Right atrium auricular region (tissue), 2 donors: ENCODE data around the gene GMFB. TPM values are rescaled to one million over a fixed set of nuclear protein-coding genes. Genes with fewer than 3 reads are reported as not detected.

Source experiments
- DNase-seq: peaks from one replicate; pipeline ENCODE4 v3.0.0-alpha.2; 2019; ENCODE audit warnings: low spot score
- H3K27ac ChIP-seq, 2 donors: fragments of 200-600 bp; sonication (generic); 1 replicate in 1 of 2; 2 replicates in 1 of 2; pipeline ENCODE4 v1.5.1; 2016 to 2019
- H3K27me3 ChIP-seq, 2 donors: fragments of 200-600 bp; sonication (generic); one replicate each; pipeline versions ENCODE4 v1.5.1 to v1.6.0; 2017 to 2019
- H3K36me3 ChIP-seq: fragments of 200-600 bp; sonication (generic); one replicate; pipeline ENCODE4 v1.5.1; 2016
- H3K4me1 ChIP-seq, 2 donors: fragments of 200-600 bp; sonication (generic); one replicate each; pipeline versions ENCODE4 v1.5.1 to v1.6.0; 2017 to 2019
- H3K4me3 ChIP-seq, 2 donors: fragments of 200-600 bp; sonication (generic); 1 replicate in 1 of 2; 2 replicates in 1 of 2; pipeline ENCODE4 v1.5.1; 2017 to 2019; ENCODE audit warnings: mild to moderate bottlenecking in 1 of 2, moderate library complexity in 1 of 2
- H3K9me3 ChIP-seq, 2 donors: fragments of 200-600 bp; sonication (generic); one replicate each; pipeline ENCODE4 v1.5.1; 2019
- CTCF ChIP-seq, 2 donors: fragments of 200-600 bp; sonication (generic); IDR thresholded peaks; one replicate each; pipeline ENCODE4 v1.5.1; 2019; ENCODE audit warnings: antibody characterized with exemption in 2 of 2
- total RNA-seq, 2 donors: library from RNA; depleted of rRNA; stranded (reverse); fragments of >200 nt; gene quantifications; one replicate each; pipeline ENCODE4 v1.1.0, GENCODE V29; 2016

The GMFB gene
- total RNA-seq, 2 donors from 2014 or later: 28.0 to 29.4 TPM

- Histone ChIP-seq H3K27me3 (no peaks in the 10 kb centered on the region), H3K36me3 (peaks cover 8% of the 10 kb centered on the region), H3K9me3 (no peaks in the 10 kb centered on the region), H3K4me3 (no peak overlapping the region), H3K4me1 (peaks cover 0 to 68% of the 10 kb centered on the region in 2 donors), H3K27ac (peak overlapping the region in 1 of 2 donors; percentile 95)
- no peak for DNase-seq
- TF ChIP-seq CTCF (IDR thresholded peaks at IDR 0.05): no peak
Observed at GRCh38 chr14:54486685-54487084, 2.1 kb downstream of the GMFB start.

- DNase-seq: no peak
- peaks cover 8% of the 10 kb centered on the region for H3K36me3 ChIP-seq
- H3K9me3 ChIP-seq: no peaks in the 10 kb centered on the region
- no peak for TF ChIP-seq CTCF (IDR thresholded peaks at IDR 0.05)
- H3K27me3 ChIP-seq: no peaks in the 10 kb centered on the region
- peaks cover 0 to 61% of the 10 kb centered on the region in 2 donors for H3K4me1 ChIP-seq
- no peak overlapping the region for H3K27ac ChIP-seq
- H3K4me3 ChIP-seq: no peak overlapping the region
Observed at GRCh38 chr14:54483846-54484245, 4.9 kb downstream of the GMFB start.

GRCh38 chr14:54483073-54483745 lies 5.6 kb downstream of the GMFB start:
- Histone ChIP-seq H3K9me3 (no peaks in the 10 kb centered on the region), H3K27me3 (no peaks in the 10 kb centered on the region), H3K4me1 (peaks cover 0 to 60% of the 10 kb centered on the region in 2 donors), H3K27ac (no peak overlapping the region), H3K36me3 (peaks cover 8% of the 10 kb centered on the region), H3K4me3 (no peak overlapping the region)
- no peak for DNase-seq
- TF ChIP-seq CTCF (IDR thresholded peaks at IDR 0.05): no peak

- H3K4me1 ChIP-seq: peaks cover 0 to 45% of the 10 kb centered on the region in 2 donors
- peaks cover 8% of the 10 kb centered on the region for H3K36me3 ChIP-seq
- no peak overlapping the region for H3K4me3 ChIP-seq
- no peak for DNase-seq
- no peak overlapping the region for H3K27ac ChIP-seq
- no peaks in the 10 kb centered on the region for H3K27me3 ChIP-seq
- no peak for TF ChIP-seq CTCF (IDR thresholded peaks at IDR 0.05)
- no peaks in the 10 kb centered on the region for H3K9me3 ChIP-seq
Observed at GRCh38 chr14:54481695-54482094, 7.1 kb downstream of the GMFB start.

GRCh38 chr14:54480830-54481562 lies 7.8 kb downstream of the GMFB start:
- DNase-seq: no peak
- H3K4me3 ChIP-seq: no peak overlapping the region
- H3K27me3 ChIP-seq: no peaks in the 10 kb centered on the region
- no peak for TF ChIP-seq CTCF (IDR thresholded peaks at IDR 0.05)
- no peak overlapping the region for H3K27ac ChIP-seq
- peaks cover 0 to 38% of the 10 kb centered on the region in 2 donors for H3K4me1 ChIP-seq
- H3K36me3 ChIP-seq: peaks cover 8% of the 10 kb centered on the region
- no peaks in the 10 kb centered on the region for H3K9me3 ChIP-seq
